PFSK-1 (cell line): Measurements from ENCODE around the gene KRT73.

Source experiments
- FOXP2 ChIP-seq: optimal IDR thresholded peaks from 2 replicates; pipeline ENCODE3; 2011; ENCODE audit warnings: borderline replicate concordance, control low read depth, inconsistent platforms; ENCODE audit not compliant: insufficient read depth; ENCODE audit errors: extremely low read length, extremely low read depth
- POLR2AphosphoS5 ChIP-seq: IDR thresholded peaks from 2 replicates; pipeline ENCODE4 v1.6.1; 2012; ENCODE audit warnings: low read depth, mild to moderate bottlenecking, control low read depth, low read length, moderate library complexity
- REST ChIP-seq, 2 experiments: IDR thresholded peaks; 2 replicates each; pipeline versions ENCODE4 v1.6.1 to v1.8.0; 2011 to 2012; ENCODE audit warnings: low read depth in 2 of 2, low read length in 2 of 2, control low read depth in 1 of 2, inconsistent platforms in 1 of 2, mild to moderate bottlenecking in 1 of 2, moderate library complexity in 1 of 2; ENCODE audit not compliant: insufficient read depth in 1 of 2
- SIN3A ChIP-seq: IDR thresholded peaks from 2 replicates; pipeline ENCODE4 v1.6.1; 2012; ENCODE audit warnings: mild to moderate bottlenecking, low read length, moderate library complexity, borderline replicate concordance; ENCODE audit not compliant: insufficient read depth
- TAF1 ChIP-seq: IDR thresholded peaks from 2 replicates; pipeline ENCODE4 v1.6.1; 2012; ENCODE audit warnings: low read length, control low read depth, borderline replicate concordance; ENCODE audit not compliant: insufficient read depth

Gene KRT73

GRCh38 chr12:52655251-52655650 is 36.9 kb upstream of the KRT73 start:
- TF ChIP-seq POLR2AphosphoS5, result no peak
- TF ChIP-seq SIN3A, result no peak
- TF ChIP-seq FOXP2, result no peak
- no peak for TF ChIP-seq TAF1
- TF ChIP-seq REST (IDR thresholded peaks at IDR 0.05; ENCODE audit: insufficient read depth in 1 of 2, low read depth in 2 of 2, low read length in 2 of 2), result no peak

GRCh38 chr12:52651726-52652261 is 33.4 kb upstream of the KRT73 start, which contains the start of gene KRT2:
KRT2 (minus strand) TSS chr12:52652211; CDS start chr12:52652142, 69 bp downstream.
- TF ChIP-seq FOXP2, result no peak
- no peak for TF ChIP-seq TAF1
- no peak for TF ChIP-seq SIN3A
- TF ChIP-seq REST (IDR thresholded peaks at IDR 0.05; ENCODE audit: insufficient read depth in 1 of 2, low read depth in 2 of 2, low read length in 2 of 2), result no peak
- no peak for TF ChIP-seq POLR2AphosphoS5

- TF ChIP-seq POLR2AphosphoS5 (no peak), FOXP2 (no peak), SIN3A (no peak), REST (IDR thresholded peaks at IDR 0.05; ENCODE audit: insufficient read depth in 1 of 2, low read depth in 2 of 2, low read length in 2 of 2) (no peak)
These were observed 32.2 kb upstream of the KRT73 start for GRCh38 chr12:52650520-52651081.

GRCh38 chr12:52649066-52649465 is 30.7 kb upstream of the KRT73 start:
- TF ChIP-seq TAF1, result no peak
- TF ChIP-seq SIN3A, result no peak
- no peak for TF ChIP-seq POLR2AphosphoS5
- TF ChIP-seq REST (IDR thresholded peaks at IDR 0.05; ENCODE audit: insufficient read depth in 1 of 2, low read depth in 2 of 2, low read length in 2 of 2), result no peak
- TF ChIP-seq FOXP2, result no peak
